Endothelial cell of umbilical vein (primary cell): ENCODE data around the gene PLG. TPM values are rescaled to one million over a fixed set of nuclear protein-coding genes. Genes with fewer than 3 reads are reported as not detected.

ENCODE experiments used
- BruUV-seq: library from RNA; stranded (reverse); fragments of 400-500 nt; replicated peaks from 2 replicates; lab custom pipeline; 2021; lab: Mats Ljungman, UMichigan
- CTCF ChIA-PET: fragments of 300-600, 350-600 bp; sonication (Branson Sonifier 250); formaldehyde crosslinking; loops from one replicate; lab custom pipeline; 2021; ENCODE audit warnings: antibody characterized with exemption, inconsistent platforms; lab: Charles Lee
- POLR2A ChIA-PET: fragments of 300-600, 350-600 bp; sonication (Branson Sonifier 250); formaldehyde crosslinking; loops from one replicate; lab custom pipeline; 2021; ENCODE audit warnings: antibody characterized with exemption, inconsistent platforms; lab: Charles Lee
- DNase-seq: peaks from one replicate; pipeline ENCODE4 v3.0.0-alpha.2; 2011; ENCODE audit warnings: low read depth, low spot score
- FAIRE-seq: peaks from 2 replicates; lab custom pipeline; 2011; peaks lifted over from hg19 to GRCh38; lab: Jason Lieb, UNC
- H2AFZ ChIP-seq: 2 replicates; pipeline ENCODE4 v1.6.0; 2012; ENCODE audit warnings: low read depth, low read length, control low read depth, inconsistent platforms
- H3K27ac ChIP-seq: 2 replicates; pipeline ENCODE4 v1.5.1; 2011; ENCODE audit warnings: low read depth, mild to moderate bottlenecking, control low read depth, low read length, moderate library complexity; ENCODE audit not compliant: insufficient read depth
- H3K27me3 ChIP-seq, 2 experiments: 2 replicates each; pipeline versions ENCODE4 v1.6.0 to v1.6.1; 2011; ENCODE audit warnings: low read length in 2 of 2, mixed read lengths in 1 of 2; ENCODE audit not compliant: control insufficient read depth in 2 of 2, insufficient read depth in 2 of 2
- H3K36me3 ChIP-seq, 2 experiments: 2 replicates in 1 of 2; 3 replicates in 1 of 2; pipeline ENCODE4 v1.5.1; 2011; ENCODE audit warnings: low read length in 2 of 2, mild to moderate bottlenecking in 1 of 2, moderate library complexity in 1 of 2; ENCODE audit not compliant: control insufficient read depth in 2 of 2, insufficient read depth in 2 of 2; ENCODE audit errors: extremely low read depth in 1 of 2
- H3K4me1 ChIP-seq: 3 replicates; pipeline ENCODE4 v1.5.1; 2011; ENCODE audit warnings: mild to moderate bottlenecking, low read length; ENCODE audit not compliant: control insufficient read depth, insufficient read depth; ENCODE audit errors: extremely low read depth
- H3K4me2 ChIP-seq: 2 replicates; pipeline ENCODE4 v1.6.1; 2011; ENCODE audit warnings: low read length, control low read depth, mixed read lengths; ENCODE audit not compliant: insufficient read depth
- H3K4me3 ChIP-seq, 3 experiments: fragments of 200-600 bp in 1 of 3; sonication (generic), shearing (Covaris generic) in 1 of 3; replicated peaks in 1 of 3; 2 replicates each; pipeline ENCODE4 v1.5.1; 2011 to 2016; ENCODE audit warnings: control low read depth in 3 of 3, low read length in 3 of 3, mild to moderate bottlenecking in 2 of 3, inconsistent platforms in 1 of 3, low read depth in 1 of 3, moderate library complexity in 1 of 3; ENCODE audit not compliant: insufficient read depth in 1 of 3
- H3K79me2 ChIP-seq: 2 replicates; pipeline ENCODE4 v1.6.0; 2012; ENCODE audit warnings: low read length, inconsistent platforms; ENCODE audit not compliant: control insufficient read depth, insufficient read depth
- H3K9ac ChIP-seq: replicated peaks from 2 replicates; pipeline ENCODE3; 2011; ENCODE audit warnings: low read length, control low read depth; ENCODE audit not compliant: insufficient read depth; ENCODE audit errors: extremely low read depth
- H3K9me1 ChIP-seq: replicated peaks from 3 replicates; pipeline ENCODE4 v1.6.0; 2011; ENCODE audit warnings: mild to moderate bottlenecking, low read length; ENCODE audit not compliant: control insufficient read depth, insufficient read depth; ENCODE audit errors: extremely low read depth
- H3K9me3 ChIP-seq: replicated peaks from 2 replicates; pipeline ENCODE4 v1.5.1; 2012; ENCODE audit warnings: low read length, inconsistent platforms; ENCODE audit not compliant: control insufficient read depth, insufficient read depth
- H4K20me1 ChIP-seq: replicated peaks from 2 replicates; pipeline ENCODE3; 2011; ENCODE audit warnings: mild to moderate bottlenecking, low read length; ENCODE audit not compliant: control insufficient read depth, insufficient read depth; ENCODE audit errors: extremely low read depth
- CTCF ChIP-seq, 2 donors: IDR thresholded peaks; 1 replicate in 1 of 2; 2 replicates in 1 of 2; pipeline ENCODE4 v1.5.1; 2011; ENCODE audit warnings: low read length in 2 of 2, mild to moderate bottlenecking in 2 of 2, moderate library complexity in 2 of 2, control low read depth in 1 of 2, inconsistent platforms in 1 of 2, low read depth in 1 of 2; ENCODE audit not compliant: insufficient read depth in 1 of 2; ENCODE audit errors: extremely low read depth in 1 of 2
- EZH2 ChIP-seq: IDR thresholded peaks from 2 replicates; pipeline ENCODE4 v1.6.1; 2012; ENCODE audit warnings: borderline replicate concordance, low read depth, mild to moderate bottlenecking, moderate library complexity, low read length, inconsistent platforms; ENCODE audit not compliant: severe bottlenecking
- FOS ChIP-seq: IDR thresholded peaks from 2 replicates; pipeline ENCODE4 v1.6.1; 2011; ENCODE audit warnings: mild to moderate bottlenecking, low read length, moderate library complexity, borderline replicate concordance; ENCODE audit not compliant: insufficient read depth
- GATA2 ChIP-seq: IDR thresholded peaks from 2 replicates; pipeline ENCODE4 v1.7.0; 2011; ENCODE audit warnings: low read depth, mild to moderate bottlenecking, moderate library complexity, mixed read lengths, low read length; ENCODE audit not compliant: insufficient read length, insufficient read depth
- MAX ChIP-seq: IDR thresholded peaks from 2 replicates; pipeline ENCODE4 v1.6.1; 2011; ENCODE audit not compliant: insufficient read depth, insufficient read length
- MYC ChIP-seq: IDR thresholded peaks from one replicate; pipeline ENCODE4 v1.6.1; 2011; ENCODE audit warnings: mild to moderate bottlenecking, low read depth, low read length
- POLR2AphosphoS5 ChIP-seq: IDR thresholded peaks from 2 replicates; pipeline ENCODE4 v1.6.1; 2012; ENCODE audit warnings: low read depth, mild to moderate bottlenecking, control low read depth, low read length, moderate library complexity; ENCODE audit not compliant: insufficient read depth
- dilution Hi-C: fragments of 300-500 bp; cut with MboI; formaldehyde crosslinking; loops from one replicate; pipeline ENCODE4 v1.15.0; 2019; ENCODE audit warnings: low sequenced_read_pairs; ENCODE audit not compliant: extremely low pct_ligation_motif_present
- intact Hi-C: fragments of 100-400 bp; cut with micrococcal nuclease; formaldehyde crosslinking; loops from one replicate; pipeline ENCODE4 v1.10.0; 2022
- polyA plus RNA-seq, 4 experiments: library from polyadenylated mRNA; depleted of rRNA in 3 of 4; stranded (reverse) in 3 of 4; unstranded in 1 of 4; fragments of >200 nt; gene quantifications; 2 replicates each; pipeline versions ENCODE4 v1.2.1 to v1.2.3, GENCODE V29; 2011 to 2012; ENCODE audit warnings: missing spikeins in 1 of 4
- total RNA-seq: library from RNA; stranded (reverse); gene quantifications from 2 replicates; pipeline ENCODE4 v1.2.3, GENCODE V29; 2021

Gene PLG
- total and polyA plus RNA-seq, 2 donors (not counting 3 experiments of a cell fraction or from before 2014, with no cell fraction given) = not detected

GRCh38 chr6:160730911-160731310 is 28.9 kb downstream of the PLG start:
- no peak for DNase-seq
- Histone ChIP-seq H2AFZ (no peak overlapping the region), H3K9me3 (no peaks in the 10 kb centered on the region), H3K4me2 (no peak overlapping the region), H3K9me1 (no peaks in the 10 kb centered on the region), H4K20me1 (no peaks in the 10 kb centered on the region), H3K36me3 (no peaks in the 10 kb centered on the region), H3K79me2 (no peaks in the 10 kb centered on the region), H3K27ac (no peak overlapping the region), H3K4me1 (no peaks in the 10 kb centered on the region), H3K4me3 (no peak overlapping the region), H3K27me3 (no peaks in the 10 kb centered on the region), H3K9ac (no peak overlapping the region)
- FAIRE-seq = no peak
- POLR2A ChIA-PET = no interaction called here
- dilution Hi-C loops = no loop called here
- CTCF ChIA-PET = no interaction called here
- intact Hi-C loops = no loop called here
- TF ChIP-seq CTCF (IDR thresholded peaks at IDR 0.05; ENCODE audit: extremely low read depth in 1 of 2, insufficient read depth in 1 of 2, low read depth in 1 of 2, low read length in 2 of 2) (no peak), FOS (no peak)
- no TSS peak for BruUV-seq

- H3K9ac ChIP-seq = no peak overlapping the region
- no peak overlapping the region for H3K4me2 ChIP-seq
- POLR2A ChIA-PET = no interaction called here
- no peaks in the 10 kb centered on the region for H3K9me1 ChIP-seq
- no peaks in the 10 kb centered on the region for H3K27me3 ChIP-seq
- dilution Hi-C loops = no loop called here
- FAIRE-seq (no peak), DNase-seq (no peak)
- BruUV-seq = no TSS peak
- CTCF ChIA-PET = interaction anchor here (0.6 to 2.9 kb wide), 8 partner anchors 11 to 643 kb away, joined by 3 to 17 read pairs (median 4); no protein-coding TSS in a partner anchor
- H2AFZ ChIP-seq = no peak overlapping the region
- H3K4me3 ChIP-seq = no peak overlapping the region
- H3K36me3 ChIP-seq = no peaks in the 10 kb centered on the region
- no peaks in the 10 kb centered on the region for H3K9me3 ChIP-seq
- intact Hi-C loops = loop anchor here (2.0 kb wide), 1 partner anchor 640 kb away; no protein-coding TSS in a partner anchor
- no peaks in the 10 kb centered on the region for H4K20me1 ChIP-seq
- no peak for TF ChIP-seq MYC
- no peak for TF ChIP-seq POLR2AphosphoS5
- TF ChIP-seq CTCF (IDR thresholded peaks at IDR 0.05; ENCODE audit: extremely low read depth in 1 of 2, insufficient read depth in 1 of 2, low read depth in 1 of 2, low read length in 2 of 2) = peak; percentile 22 to 38
- TF ChIP-seq EZH2 = no peak
- TF ChIP-seq MAX = no peak
- no peak for TF ChIP-seq FOS
- no peak for TF ChIP-seq GATA2
- no peak overlapping the region for H3K27ac ChIP-seq
- no peaks in the 10 kb centered on the region for H3K79me2 ChIP-seq
- no peaks in the 10 kb centered on the region for H3K4me1 ChIP-seq
Measured at GRCh38 chr6:160733050-160733646, 31.1 kb downstream of the PLG start.
